ENCODE measurements around the gene HYAL1.
A peak's percentile ranks its signal among the peaks of the same experiment; 100 is the strongest.

The HYAL1 gene

GRCh38 chr3:50303013-50303815 is at the start of gene HYAL1:
TSS of gene HYAL1 (minus strand) at chr3:50303574. CDS start at chr3:50302956, 618 bp downstream.
- no peak for DNase-seq

GRCh38 chr3:50352781-50353180 is 49.4 kb upstream of the HYAL1 start:
- no peak for DNase-seq

GRCh38 chr3:50351323-50351697 is 47.9 kb upstream of the HYAL1 start:
- no peak for DNase-seq

- peak; percentile 74 to 75 for DNase-seq
Observed at GRCh38 chr3:50350527-50351322, 47.4 kb upstream of the HYAL1 start, which contains the start of the genes CYB561D2 and NPRL2. TSS of gene CYB561D2 (plus strand) at chr3:50350862. CDS start at chr3:50351434, 572 bp downstream. TSS of gene NPRL2 (minus strand) at chr3:50350775. CDS start at chr3:50350652, 123 bp downstream.

- DNase-seq: no peak
Observed at GRCh38 chr3:50350213-50350526, 46.8 kb upstream of the HYAL1 start.

- no peak for DNase-seq
Observed at GRCh38 chr3:50347187-50347813, 43.9 kb upstream of the HYAL1 start.

GRCh38 chr3:50345586-50346234 is 42.3 kb upstream of the HYAL1 start, which contains the start of gene ZMYND10:
TSS of gene ZMYND10 (minus strand) at chr3:50345732. CDS start at chr3:50345579, 153 bp downstream.
- peak; percentile 25 to 32 for DNase-seq

- no peak for DNase-seq
Observed at GRCh38 chr3:50345008-50345407, 41.6 kb upstream of the HYAL1 start.

GRCh38 chr3:50342813-50343633 is 39.6 kb upstream of the HYAL1 start:
- DNase-seq: no peak

- no peak for DNase-seq
Observed at GRCh38 chr3:50341996-50342650, 38.7 kb upstream of the HYAL1 start.

GRCh38 chr3:50341537-50341936 is 38.2 kb upstream of the HYAL1 start:
- no peak for DNase-seq

- DNase-seq: no peak
Observed at GRCh38 chr3:50340448-50341329, 37.3 kb upstream of the HYAL1 start, which contains the start of gene RASSF1. TSS of gene RASSF1 (minus strand) at chr3:50340836. CDS start at chr3:50340805, 31 bp downstream.

GRCh38 chr3:50340147-50340447 is 36.7 kb upstream of the HYAL1 start:
- DNase-seq: no peak

- no peak for DNase-seq
Observed at GRCh38 chr3:50339485-50340146, 36.2 kb upstream of the HYAL1 start.

- no peak for DNase-seq
Observed at GRCh38 chr3:50338965-50339364, 35.6 kb upstream of the HYAL1 start.

GRCh38 chr3:50337175-50337861 is 33.9 kb upstream of the HYAL1 start:
- peak; percentile 56 to 91 for DNase-seq

- DNase-seq: no peak
Observed at GRCh38 chr3:50336452-50337174, 33.2 kb upstream of the HYAL1 start.

- no peak for DNase-seq
Observed at GRCh38 chr3:50334339-50335075, 31.1 kb upstream of the HYAL1 start.
